Measurements from ENCODE around the gene LYPD5. TPM values are rescaled to one million over a fixed set of nuclear protein-coding genes. Genes with fewer than 3 reads are reported as not detected.

Gene LYPD5
- total and polyA plus RNA-seq, 2 of the 13 experiments (the other 11 are each of a cell fraction or from before 2014, with no cell fraction given) = not detected

- DNase-seq (ENCODE audit: low spot score) (peak; percentile 23), FAIRE-seq (peak; percentile 79), ATAC-seq (peak; percentile 53)
- Histone ChIP-seq H3K9me3 (ENCODE audit: low read length) (no peaks in the 10 kb centered on the region), H3K27me3 (ENCODE audit: control insufficient read depth in 1 of 2, insufficient read depth in 2 of 2, low read length in 2 of 2) (no peaks in the 10 kb centered on the region), H3K36me3 (replicated peaks in 1 of 2; ENCODE audit: control insufficient read depth in 1 of 2, insufficient read depth in 2 of 2, low read length in 2 of 2) (no peaks in the 10 kb centered on the region), H4K20me1 (ENCODE audit: insufficient read depth, low read length) (no peaks in the 10 kb centered on the region), H3K79me2 (ENCODE audit: insufficient read depth, low read length) (no peaks in the 10 kb centered on the region), H3K27ac (ENCODE audit: extremely low read length, insufficient read depth, low read length) (no peak overlapping the region), H3K4me1 (ENCODE audit: insufficient read depth, low read length) (peaks cover 9% of the 10 kb centered on the region; the same call in 1 of the 2 replicates), H3K4me3 (replicated peaks in 1 of 3; ENCODE audit: insufficient read depth in 1 of 3, low read depth in 2 of 3, low read length in 3 of 3) (peak overlapping the region in 1 of 3 experiments; percentile 17; a peak in 1 of 6 replicates), H3K4me2 (ENCODE audit: low read depth, low read length) (peak overlapping the region; percentile 45), H2AFZ (ENCODE audit: low read length) (peak overlapping the region; percentile 82), H3K9ac (ENCODE audit: insufficient read depth, low read depth, low read length) (no peak overlapping the region)
- intact Hi-C loops (cut with micrococcal nuclease; ENCODE audit: unreplicated experiment) (no loop called here), in situ Hi-C loops (cut with HindIII; ENCODE audit: extremely low pct_ligation_motif_present, low pct_unique_long_range_greater_than_20kb) (no loop called here)
- TF ChIP-seq, protein P1, sequence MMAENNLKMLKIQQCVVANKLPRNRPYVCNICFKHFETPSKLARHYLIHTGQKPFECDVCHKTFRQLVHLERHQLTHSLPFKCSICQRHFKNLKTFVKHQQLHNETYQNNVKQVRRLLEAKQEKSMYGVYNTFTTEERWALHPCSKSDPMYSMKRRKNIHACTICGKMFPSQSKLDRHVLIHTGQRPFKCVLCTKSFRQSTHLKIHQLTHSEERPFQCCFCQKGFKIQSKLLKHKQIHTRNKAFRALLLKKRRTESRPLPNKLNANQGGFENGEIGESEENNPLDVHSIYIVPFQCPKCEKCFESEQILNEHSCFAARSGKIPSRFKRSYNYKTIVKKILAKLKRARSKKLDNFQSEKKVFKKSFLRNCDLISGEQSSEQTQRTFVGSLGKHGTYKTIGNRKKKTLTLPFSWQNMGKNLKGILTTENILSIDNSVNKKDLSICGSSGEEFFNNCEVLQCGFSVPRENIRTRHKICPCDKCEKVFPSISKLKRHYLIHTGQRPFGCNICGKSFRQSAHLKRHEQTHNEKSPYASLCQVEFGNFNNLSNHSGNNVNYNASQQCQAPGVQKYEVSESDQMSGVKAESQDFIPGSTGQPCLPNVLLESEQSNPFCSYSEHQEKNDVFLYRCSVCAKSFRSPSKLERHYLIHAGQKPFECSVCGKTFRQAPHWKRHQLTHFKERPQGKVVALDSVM (CRISPR knock-in tag; IDR thresholded peaks at IDR 0.05) = no peak
- TF ChIP-seq ZNF12 (CRISPR knock-in tag; IDR thresholded peaks at IDR 0.05) (peak; percentile 87; the same call in 1 of the 2 replicates), CTCF (CRISPR knock-in tag; IDR thresholded peaks at IDR 0.05) (peak; percentile 33; the same call in 1 of the 2 replicates), SAP130 (CRISPR knock-in tag; IDR thresholded peaks at IDR 0.05; ENCODE audit: low read depth) (0 out of 2 replicates have a peak, but pooled peaks have one; percentile 14)
- TF ChIP-seq, protein P2, sequence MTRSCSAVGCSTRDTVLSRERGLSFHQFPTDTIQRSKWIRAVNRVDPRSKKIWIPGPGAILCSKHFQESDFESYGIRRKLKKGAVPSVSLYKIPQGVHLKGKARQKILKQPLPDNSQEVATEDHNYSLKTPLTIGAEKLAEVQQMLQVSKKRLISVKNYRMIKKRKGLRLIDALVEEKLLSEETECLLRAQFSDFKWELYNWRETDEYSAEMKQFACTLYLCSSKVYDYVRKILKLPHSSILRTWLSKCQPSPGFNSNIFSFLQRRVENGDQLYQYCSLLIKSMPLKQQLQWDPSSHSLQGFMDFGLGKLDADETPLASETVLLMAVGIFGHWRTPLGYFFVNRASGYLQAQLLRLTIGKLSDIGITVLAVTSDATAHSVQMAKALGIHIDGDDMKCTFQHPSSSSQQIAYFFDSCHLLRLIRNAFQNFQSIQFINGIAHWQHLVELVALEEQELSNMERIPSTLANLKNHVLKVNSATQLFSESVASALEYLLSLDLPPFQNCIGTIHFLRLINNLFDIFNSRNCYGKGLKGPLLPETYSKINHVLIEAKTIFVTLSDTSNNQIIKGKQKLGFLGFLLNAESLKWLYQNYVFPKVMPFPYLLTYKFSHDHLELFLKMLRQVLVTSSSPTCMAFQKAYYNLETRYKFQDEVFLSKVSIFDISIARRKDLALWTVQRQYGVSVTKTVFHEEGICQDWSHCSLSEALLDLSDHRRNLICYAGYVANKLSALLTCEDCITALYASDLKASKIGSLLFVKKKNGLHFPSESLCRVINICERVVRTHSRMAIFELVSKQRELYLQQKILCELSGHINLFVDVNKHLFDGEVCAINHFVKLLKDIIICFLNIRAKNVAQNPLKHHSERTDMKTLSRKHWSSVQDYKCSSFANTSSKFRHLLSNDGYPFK (CRISPR knock-in tag; IDR thresholded peaks at IDR 0.05; ENCODE audit: borderline replicate concordance) = no peak
- no TSS peak for BruUV-seq (replicated peaks)
- 36% methylated on average over 5 of the region's 5 CpGs for WGBS (ENCODE audit: low lambda C conversion rate)
- CTCF ChIA-PET (ENCODE audit: low intra/inter-chr PET ratio, low total read pairs) = no interaction called here
- POLR2A ChIA-PET = interaction anchor here (0.9 to 1.4 kb wide), 2 partner anchors 15 to 91 kb away, joined by 3 to 4 read pairs; no protein-coding TSS in a partner anchor
These were observed 42.7 kb downstream of the LYPD5 start for GRCh38 chr19:43759515-43759914.

Data from HepG2 (cell line).